Nephron (organoid): ENCODE measurements around the gene MYO3B.
"Not testable (repeated sequence)": the region's sequence is repeated elsewhere in the genome, so short reads cannot be mapped to it uniquely, and the experiment has no call there.

ENCODE experiments used
- H3K27ac Mint-ChIP-seq, 3 experiments: 2 replicates each; pipeline ENCODE4 v1.8.0; 2020; ENCODE audit warnings: mixed read lengths in 3 of 3, mild to moderate bottlenecking in 2 of 3, moderate library complexity in 1 of 3
- H3K27me3 Mint-ChIP-seq: 2 replicates; pipeline ENCODE4 v1.8.0; 2021; ENCODE audit warnings: low read depth, mild to moderate bottlenecking, moderate library complexity, mixed read lengths
- H3K36me3 Mint-ChIP-seq: 2 replicates; pipeline ENCODE4 v1.8.0; 2020; ENCODE audit warnings: low read depth, mixed read lengths
- H3K4me1 Mint-ChIP-seq: 2 replicates; pipeline ENCODE4 v1.8.0; 2020; ENCODE audit warnings: mixed read lengths
- H3K4me3 Mint-ChIP-seq, 3 experiments: 2 replicates each; pipeline ENCODE4 v1.8.0; 2020; ENCODE audit warnings: mild to moderate bottlenecking in 3 of 3, mixed read lengths in 3 of 3, moderate library complexity in 2 of 3
- H3K9me3 Mint-ChIP-seq: 2 replicates; pipeline ENCODE4 v1.8.0; 2020; ENCODE audit warnings: mixed read lengths
- TF ChIP-seq, protein P1 (sequence below), 3 experiments: fragments of 200-600 bp; sonication (generic); IDR thresholded peaks; one replicate each; pipeline ENCODE4 v1.5.0; 2021; ENCODE audit warnings: antibody characterized with exemption in 3 of 3; ENCODE audit not compliant: unreplicated experiment in 3 of 3

The MYO3B gene

DNA sequence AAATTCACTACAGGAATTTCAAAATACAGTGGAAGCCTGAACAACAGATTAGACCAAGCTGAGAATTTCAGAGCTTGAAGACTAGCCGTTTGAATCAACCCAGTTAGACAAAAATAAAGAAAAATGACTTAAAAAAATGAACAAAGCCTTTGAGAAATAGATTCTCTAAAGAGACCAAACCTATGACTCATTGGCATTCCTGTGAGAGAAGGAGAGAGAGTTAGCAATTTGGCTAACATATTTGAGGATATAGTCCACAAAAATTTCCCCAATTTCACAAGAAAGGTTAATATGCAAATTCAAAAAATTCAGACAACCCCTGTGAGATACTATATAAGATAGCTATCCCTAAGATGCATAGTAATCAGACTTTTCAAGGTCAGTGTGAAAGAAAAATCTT, 78.0 kb downstream of the MYO3B start:
- H3K27ac Mint-ChIP-seq = no peak overlapping the region
- no peaks in the 10 kb centered on the region for H3K27me3 Mint-ChIP-seq
- TF ChIP-seq, protein P1, sequence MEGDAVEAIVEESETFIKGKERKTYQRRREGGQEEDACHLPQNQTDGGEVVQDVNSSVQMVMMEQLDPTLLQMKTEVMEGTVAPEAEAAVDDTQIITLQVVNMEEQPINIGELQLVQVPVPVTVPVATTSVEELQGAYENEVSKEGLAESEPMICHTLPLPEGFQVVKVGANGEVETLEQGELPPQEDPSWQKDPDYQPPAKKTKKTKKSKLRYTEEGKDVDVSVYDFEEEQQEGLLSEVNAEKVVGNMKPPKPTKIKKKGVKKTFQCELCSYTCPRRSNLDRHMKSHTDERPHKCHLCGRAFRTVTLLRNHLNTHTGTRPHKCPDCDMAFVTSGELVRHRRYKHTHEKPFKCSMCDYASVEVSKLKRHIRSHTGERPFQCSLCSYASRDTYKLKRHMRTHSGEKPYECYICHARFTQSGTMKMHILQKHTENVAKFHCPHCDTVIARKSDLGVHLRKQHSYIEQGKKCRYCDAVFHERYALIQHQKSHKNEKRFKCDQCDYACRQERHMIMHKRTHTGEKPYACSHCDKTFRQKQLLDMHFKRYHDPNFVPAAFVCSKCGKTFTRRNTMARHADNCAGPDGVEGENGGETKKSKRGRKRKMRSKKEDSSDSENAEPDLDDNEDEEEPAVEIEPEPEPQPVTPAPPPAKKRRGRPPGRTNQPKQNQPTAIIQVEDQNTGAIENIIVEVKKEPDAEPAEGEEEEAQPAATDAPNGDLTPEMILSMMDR (IDR thresholded peaks at IDR 0.05; ENCODE audit: unreplicated experiment in 3 of 3) = no peak
- H3K4me3 Mint-ChIP-seq = no peak overlapping the region
- no peaks in the 10 kb centered on the region for H3K4me1 Mint-ChIP-seq
- peaks cover 8% of the 10 kb centered on the region for H3K9me3 Mint-ChIP-seq
- no peaks in the 10 kb centered on the region for H3K36me3 Mint-ChIP-seq

DNA sequence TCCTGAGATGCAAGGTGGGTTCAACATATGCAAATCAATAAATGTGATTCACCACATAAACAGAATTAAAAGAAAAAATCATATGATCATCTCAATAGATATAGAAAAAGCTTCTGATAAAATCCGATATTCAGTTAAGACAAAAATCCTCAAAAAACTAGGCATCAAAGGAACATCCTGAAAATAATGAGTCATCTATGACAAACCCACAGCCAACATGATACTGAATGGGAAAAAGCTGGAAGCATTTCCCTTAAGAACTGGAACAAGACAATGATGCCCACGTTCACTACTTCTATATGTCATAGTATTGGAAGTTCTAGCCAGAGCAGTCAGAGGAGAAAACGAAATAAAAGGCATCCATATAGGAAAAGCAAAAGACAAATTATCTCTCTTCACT, 80.4 kb downstream of the MYO3B start:
- Mint-ChIP-seq H3K4me3 (no peak overlapping the region), H3K4me1 (no peaks in the 10 kb centered on the region), H3K27ac (no peak overlapping the region), H3K36me3 (no peaks in the 10 kb centered on the region), H3K27me3 (no peaks in the 10 kb centered on the region), H3K9me3 (peaks cover 12% of the 10 kb centered on the region)
- TF ChIP-seq, protein P1 (IDR thresholded peaks at IDR 0.05; ENCODE audit: unreplicated experiment in 3 of 3) = no peak

DNA sequence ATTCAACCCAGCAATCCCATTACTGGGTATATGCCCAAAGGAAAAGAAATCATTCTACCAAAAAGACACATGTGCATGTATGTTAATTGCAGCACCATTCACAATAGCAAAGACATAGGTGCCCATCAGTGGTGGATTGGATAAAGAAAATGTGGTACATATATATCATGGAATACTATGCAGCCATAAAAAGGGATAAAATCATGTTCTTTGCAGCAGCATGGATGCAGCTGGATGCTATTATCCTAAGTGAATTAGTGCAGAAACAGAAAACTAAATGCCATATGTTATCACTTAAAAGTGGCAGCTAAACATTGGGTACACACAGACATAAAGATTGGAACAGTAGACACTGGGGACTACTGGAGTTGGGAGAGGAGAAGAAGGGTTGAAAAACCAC, 82.2 kb downstream of the MYO3B start:
- TF ChIP-seq, protein P1 (IDR thresholded peaks at IDR 0.05; ENCODE audit: unreplicated experiment in 3 of 3) = no peak
- no peaks in the 10 kb centered on the region for H3K27me3 Mint-ChIP-seq
- H3K36me3 Mint-ChIP-seq = no peaks in the 10 kb centered on the region

DNA sequence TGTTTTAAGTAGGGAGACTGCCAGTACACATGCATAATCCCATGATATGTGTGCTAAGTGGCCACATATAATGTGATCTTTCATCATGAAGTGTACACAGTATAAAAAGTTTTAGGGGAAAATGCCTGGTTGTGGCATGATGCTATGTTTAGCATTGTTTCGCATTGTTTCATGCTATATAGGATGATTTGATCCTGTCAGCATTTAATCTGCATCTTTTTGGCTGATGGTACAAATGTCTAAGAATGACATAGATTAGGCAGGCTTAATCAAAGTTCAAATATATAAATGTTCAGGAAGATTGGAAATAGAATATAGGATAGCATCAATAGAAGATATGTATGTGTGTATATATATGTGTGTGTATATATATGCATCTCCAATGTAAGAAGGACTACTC, 83.6 kb downstream of the MYO3B start:
- H3K4me3 Mint-ChIP-seq = no peak overlapping the region
- H3K36me3 Mint-ChIP-seq = no peaks in the 10 kb centered on the region
- TF ChIP-seq, protein P1 (IDR thresholded peaks at IDR 0.05; ENCODE audit: unreplicated experiment in 3 of 3) = no peak
- peaks cover 12% of the 10 kb centered on the region for H3K9me3 Mint-ChIP-seq
- H3K27ac Mint-ChIP-seq = no peak overlapping the region
- H3K27me3 Mint-ChIP-seq = no peaks in the 10 kb centered on the region
- H3K4me1 Mint-ChIP-seq = no peaks in the 10 kb centered on the region

More for the DNA sequence above, 82.2 kb downstream of the MYO3B start:
- Mint-ChIP-seq H3K4me3 (no peak overlapping the region), H3K9me3 (peaks cover 12% of the 10 kb centered on the region), H3K27ac (no peak overlapping the region), H3K4me1 (no peaks in the 10 kb centered on the region)

DNA sequence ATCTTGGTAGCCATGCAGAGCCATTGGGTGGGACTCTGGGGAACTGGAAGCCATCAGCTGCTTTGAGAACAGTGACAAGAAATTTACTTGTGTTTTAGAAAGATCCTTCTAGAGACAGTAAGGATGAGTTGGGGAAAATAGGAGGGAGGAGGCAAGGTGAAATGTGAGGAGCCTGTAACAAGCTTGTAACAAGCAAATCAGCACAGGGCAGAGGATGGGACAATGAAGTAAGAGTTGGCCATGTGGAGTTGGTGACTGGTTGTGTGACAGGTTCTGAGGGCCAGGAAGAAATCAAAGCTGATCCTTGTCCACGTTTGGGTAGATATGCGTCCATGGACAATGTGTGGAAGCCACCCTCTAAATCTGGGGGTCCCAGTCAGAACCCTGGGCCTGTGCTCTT, 84.4 kb downstream of the MYO3B start:
- Mint-ChIP-seq H3K27ac (no peak overlapping the region), H3K36me3 (no peaks in the 10 kb centered on the region), H3K4me1 (no peaks in the 10 kb centered on the region), H3K9me3 (peaks cover 12% of the 10 kb centered on the region), H3K4me3 (no peak overlapping the region), H3K27me3 (no peaks in the 10 kb centered on the region)
- TF ChIP-seq, protein P1 (IDR thresholded peaks at IDR 0.05; ENCODE audit: unreplicated experiment in 3 of 3) = no peak

DNA sequence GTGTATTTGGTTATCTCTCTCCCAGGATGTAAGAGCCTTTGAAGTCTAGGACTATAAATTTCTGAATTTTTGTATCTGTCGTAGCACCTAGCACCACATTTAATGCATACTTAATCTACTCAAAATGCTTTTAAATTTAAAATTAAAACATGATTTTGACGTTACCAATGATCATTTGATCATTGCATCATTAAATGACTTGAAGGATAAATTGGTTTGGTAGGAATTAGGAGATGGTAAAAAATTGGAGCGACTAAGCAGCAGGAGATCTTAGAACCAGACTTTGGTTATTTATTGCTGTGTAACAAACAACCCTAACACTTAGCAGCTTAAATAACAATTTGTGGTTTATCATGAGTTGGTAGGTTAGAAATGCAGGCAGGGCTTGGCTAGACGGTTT, 84.9 kb downstream of the MYO3B start:
- Mint-ChIP-seq H3K27me3 (no peaks in the 10 kb centered on the region), H3K4me1 (no peaks in the 10 kb centered on the region), H3K9me3 (peaks cover 12% of the 10 kb centered on the region), H3K4me3 (no peak overlapping the region), H3K27ac (no peak overlapping the region), H3K36me3 (no peaks in the 10 kb centered on the region)
- TF ChIP-seq, protein P1 (IDR thresholded peaks at IDR 0.05; ENCODE audit: unreplicated experiment in 3 of 3) = no peak

DNA sequence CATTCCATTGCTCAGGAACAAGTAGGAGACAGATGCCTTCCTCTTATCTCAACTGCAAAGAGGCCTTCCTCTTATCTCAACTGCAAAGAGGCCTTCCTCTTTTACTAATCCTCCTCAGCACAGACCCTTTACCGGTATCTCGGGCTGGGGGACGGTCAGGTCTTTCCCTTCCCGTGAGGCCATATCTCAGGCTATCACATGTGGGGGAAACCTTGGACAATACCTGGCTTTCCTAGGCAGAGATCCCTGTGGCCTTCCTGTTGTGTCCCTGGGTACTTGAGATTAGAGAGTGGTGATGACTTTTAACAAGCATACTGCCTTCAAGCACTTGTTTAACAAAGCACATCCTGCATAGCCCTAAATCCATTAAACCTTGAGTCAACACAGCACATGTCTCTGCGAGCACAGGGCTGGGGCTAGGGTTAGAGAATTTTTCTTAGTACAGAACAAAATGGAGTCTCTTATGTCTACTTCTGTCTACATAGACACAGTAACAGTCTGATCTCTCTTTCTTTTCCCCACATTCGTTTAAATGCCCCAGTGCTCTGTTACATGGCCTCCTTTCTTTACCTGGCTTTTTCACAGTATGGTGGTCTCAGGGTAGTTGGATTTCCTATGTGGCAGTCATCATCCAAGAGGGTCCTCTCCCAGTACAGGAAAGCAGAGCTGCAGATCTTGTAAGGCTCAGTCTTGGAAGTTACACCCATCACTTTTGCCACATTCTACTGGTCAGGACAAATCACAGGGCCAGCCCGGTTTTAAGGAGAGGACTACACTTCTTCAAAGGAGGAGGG, 86.0 kb downstream of the MYO3B start:
- not testable (repeated sequence) for H3K27me3 Mint-ChIP-seq, H3K4me1 Mint-ChIP-seq, H3K4me3 Mint-ChIP-seq, H3K36me3 Mint-ChIP-seq, H3K27ac Mint-ChIP-seq
- peaks cover 12% of the 10 kb centered on the region for H3K9me3 Mint-ChIP-seq
